Liver (tissue), 9 donors: ENCODE measurements around the gene KRT1. TPM values are rescaled to one million over a fixed set of nuclear protein-coding genes. Genes with fewer than 3 reads are reported as not detected.

ENCODE experiments used
- DNase-seq: peaks from one replicate; pipeline ENCODE4 v3.0.0-alpha.2; 2017; ENCODE audit warnings: low spot score
- H3K27ac ChIP-seq, 2 donors: one replicate each; pipeline ENCODE4 v1.7.0; 2013; ENCODE audit warnings: inconsistent platforms in 2 of 2, low read length in 2 of 2, control low read depth in 1 of 2, low read depth in 1 of 2, mild to moderate bottlenecking in 1 of 2
- H3K27me3 ChIP-seq, 4 donors: one replicate each; pipeline versions ENCODE4 v1.6.1 to v1.7.0; 2013; ENCODE audit warnings: low read length in 3 of 4, inconsistent platforms in 1 of 4, mild to moderate bottlenecking in 1 of 4, moderate library complexity in 1 of 4; ENCODE audit not compliant: control insufficient read depth in 4 of 4, insufficient read depth in 4 of 4
- H3K36me3 ChIP-seq, 4 donors: one replicate each; pipeline versions ENCODE4 v1.6.1 to v1.7.0; 2013; ENCODE audit warnings: low read length in 3 of 4, mild to moderate bottlenecking in 3 of 4, low read depth in 1 of 4, moderate library complexity in 1 of 4; ENCODE audit not compliant: control insufficient read depth in 4 of 4, insufficient read depth in 3 of 4
- H3K4me1 ChIP-seq, 4 donors: one replicate each; pipeline versions ENCODE4 v1.6.1 to v1.7.0; 2013; ENCODE audit warnings: low read length in 3 of 4, mild to moderate bottlenecking in 3 of 4, moderate library complexity in 1 of 4; ENCODE audit not compliant: control insufficient read depth in 4 of 4, insufficient read depth in 4 of 4
- H3K4me3 ChIP-seq, 3 donors: one replicate each; pipeline versions ENCODE4 v1.6.1 to v1.7.0; 2013; ENCODE audit warnings: low read length in 3 of 3, control low read depth in 1 of 3, low read depth in 1 of 3, mild to moderate bottlenecking in 1 of 3
- H3K9ac ChIP-seq, 2 donors: one replicate each; pipeline ENCODE4 v1.7.0; 2013; ENCODE audit warnings: low read length in 2 of 2, mild to moderate bottlenecking in 2 of 2, moderate library complexity in 2 of 2, control low read depth in 1 of 2, low read depth in 1 of 2
- H3K9me3 ChIP-seq, 4 donors: one replicate each; pipeline versions ENCODE4 v1.6.1 to v1.7.0; 2013; ENCODE audit warnings: low read length in 3 of 4; ENCODE audit not compliant: control insufficient read depth in 4 of 4
- ATF3 ChIP-seq: IDR thresholded peaks from 2 replicates; pipeline ENCODE4 v1.6.1; 2016; ENCODE audit warnings: antibody characterized with exemption
- CTCF ChIP-seq: fragments of 150-350 bp; IDR thresholded peaks from 2 replicates; pipeline ENCODE4 v1.5.1; 2017; ENCODE audit warnings: improper control_type of control experiment, low read depth, low read length; ENCODE audit not compliant: missing input control
- EGR1 ChIP-seq, 2 donors: IDR thresholded peaks; 2 replicates each; pipeline ENCODE4 v1.6.1; 2016 to 2018; ENCODE audit warnings: antibody characterized with exemption in 2 of 2, low read depth in 2 of 2
- FOXA1 ChIP-seq: IDR thresholded peaks from 2 replicates; pipeline ENCODE4 v1.6.1; 2016; ENCODE audit warnings: antibody characterized with exemption
- FOXA2 ChIP-seq: IDR thresholded peaks from 2 replicates; pipeline ENCODE4 v1.6.1; 2016; ENCODE audit warnings: antibody characterized with exemption
- GABPA ChIP-seq, 2 donors: IDR thresholded peaks in 1 of 2; conservative IDR thresholded peaks in 1 of 2; 2 replicates each; pipeline ENCODE4 v1.6.1; 2016; ENCODE audit warnings: antibody characterized with exemption in 2 of 2, mild to moderate bottlenecking in 1 of 2, moderate library complexity in 1 of 2
- HNF4G ChIP-seq: IDR thresholded peaks from 2 replicates; pipeline ENCODE4 v1.6.1; 2016; ENCODE audit warnings: antibody characterized with exemption
- JUND ChIP-seq, 2 donors: IDR thresholded peaks; 2 replicates each; pipeline ENCODE4 v1.6.1; 2016; ENCODE audit warnings: antibody characterized with exemption in 2 of 2
- MAX ChIP-seq: IDR thresholded peaks from 2 replicates; pipeline ENCODE4 v1.6.1; 2016; ENCODE audit warnings: antibody characterized with exemption
- NR2F2 ChIP-seq: IDR thresholded peaks from 2 replicates; pipeline ENCODE4 v1.6.1; 2016; ENCODE audit warnings: antibody characterized with exemption
- RAD21 ChIP-seq, 2 donors: IDR thresholded peaks; 2 replicates each; pipeline ENCODE4 v1.6.1; 2016; ENCODE audit warnings: antibody characterized with exemption in 2 of 2, mild to moderate bottlenecking in 2 of 2
- REST ChIP-seq: IDR thresholded peaks from 2 replicates; pipeline ENCODE4 v1.6.1; 2016; ENCODE audit warnings: antibody characterized with exemption, mild to moderate bottlenecking
- RXRA ChIP-seq, 2 donors: IDR thresholded peaks; 2 replicates each; pipeline ENCODE4 v1.6.1; 2017 to 2018; ENCODE audit warnings: antibody characterized with exemption in 2 of 2, mild to moderate bottlenecking in 1 of 2
- SP1 ChIP-seq: IDR thresholded peaks from 2 replicates; pipeline ENCODE4 v1.6.1; 2018; ENCODE audit warnings: antibody characterized with exemption, mild to moderate bottlenecking
- TAF1 ChIP-seq: conservative IDR thresholded peaks from 2 replicates; pipeline ENCODE4 v1.6.1; 2016; ENCODE audit warnings: antibody characterized with exemption, mild to moderate bottlenecking
- YY1 ChIP-seq: IDR thresholded peaks from 2 replicates; pipeline ENCODE4 v1.6.1; 2016; ENCODE audit warnings: antibody characterized with exemption, mild to moderate bottlenecking
- ZBTB33 ChIP-seq: IDR thresholded peaks from 2 replicates; pipeline ENCODE4 v1.6.1; 2016; ENCODE audit warnings: antibody characterized with exemption
- WGBS: extraction: QIAGEN DNeasy Blood & Tissue Kit; methylation state at CpG from one replicate; pipeline ENCODE4 v1.1.7; 2013; 5-methylcytosine and 5-hydroxymethylcytosine counted together
- polyA plus RNA-seq, 2 donors: library from polyadenylated mRNA; stranded (reverse) in 1 of 2; unstranded in 1 of 2; fragments of 200-250 nt in 1 of 2; fragments of >200 nt in 1 of 2; fragmentation: Nextera tagmentation in 1 of 2; extraction: Ambion mirVana in 1 of 2; gene quantifications; one replicate each; pipeline versions ENCODE4 v1.2.1 to v1.2.3, GENCODE V29; 2013 to 2015
- total RNA-seq, 2 donors: library from RNA; depleted of rRNA; stranded (reverse); fragments of >200 nt; gene quantifications; one replicate each; pipeline ENCODE4 v1.2.3, GENCODE V29; 2014
- donor health status: healthy.
- donor health status: healthy.
- donor health status: healthy.
- donor health status: healthy.
- donor health status: healthy.

KRT1 gene
- total and polyA plus RNA-seq, 4 donors, result 0.14 to 2.7 TPM; not detected in 2

- no peak for DNase-seq
- H3K4me3 ChIP-seq, result no peak overlapping the region
- H3K9ac ChIP-seq, result no peak overlapping the region
- TF ChIP-seq REST (no peak), JUND (IDR thresholded peaks at IDR 0.05) (no peak), GABPA (IDR thresholded peaks at IDR 0.05 in 1 of 2, conservative IDR thresholded peaks at IDR 0.05 in 1 of 2) (no peak), HNF4G (no peak), SP1 (no peak), FOXA2 (no peak), RAD21 (IDR thresholded peaks at IDR 0.05) (no peak), NR2F2 (no peak), ZBTB33 (no peak), MAX (no peak), FOXA1 (no peak), TAF1 (no peak), CTCF (no peak), YY1 (no peak), EGR1 (IDR thresholded peaks at IDR 0.05; ENCODE audit: low read depth in 2 of 2) (no peak), RXRA (IDR thresholded peaks at IDR 0.05) (no peak), ATF3 (no peak)
- H3K27ac ChIP-seq, result no peak overlapping the region
- 90% methylated on average over 4 of the region's 4 CpGs for WGBS
- H3K36me3 ChIP-seq, result no peaks in the 10 kb centered on the region
- H3K4me1 ChIP-seq, result no peaks in the 10 kb centered on the region
- peaks cover 0 to 5% (median 0%) of the 10 kb centered on the region in 4 donors for H3K27me3 ChIP-seq
- H3K9me3 ChIP-seq, result no peaks in the 10 kb centered on the region
These were observed 5.8 kb downstream of the KRT1 start for GRCh38 chr12:52674433-52674775.
